Measurements from ENCODE around the gene PLCG2. TPM values are rescaled to one million over a fixed set of nuclear protein-coding genes. Genes with fewer than 3 reads are reported as not detected.

PLCG2 gene
- total RNA-seq, 2 experiments from 2014 or later: 196 to 485 TPM

GRCh38 chr16:81837312-81837751, 58.2 kb downstream of the PLCG2 start:
- H3K4me2 ChIP-seq (ENCODE audit: low read length): peak overlapping the region; percentile 72
- H3K79me2 ChIP-seq (ENCODE audit: insufficient read depth, low read depth, low read length): peaks cover 96% of the 10 kb centered on the region
- peaks cover 100% of the 10 kb centered on the region for H3K4me1 ChIP-seq (ENCODE audit: insufficient read depth, low read length, poor library complexity, severe bottlenecking)
- peaks cover 6% of the 10 kb centered on the region; the same call in 1 of the 2 replicates for H4K20me1 ChIP-seq (ENCODE audit: insufficient read depth, low read length)
- intact Hi-C loops (cut with micrococcal nuclease; ENCODE audit: unreplicated experiment): loop anchor here (2.0 kb wide), 2 partner anchors 17 to 27 kb away; no protein-coding TSS in a partner anchor
- H2AFZ ChIP-seq (ENCODE audit: low read length): no peak overlapping the region
- peak overlapping the region; percentile 97 for H3K27ac ChIP-seq (ENCODE audit: low read depth, low read length, poor library complexity, severe bottlenecking)
- peak overlapping the region; percentile 44 for H3K4me3 ChIP-seq (ENCODE audit: low read depth, low read length, poor library complexity, severe bottlenecking)
- no peaks in the 10 kb centered on the region for H3K9me3 ChIP-seq (ENCODE audit: low read length)
- POLR2A ChIA-PET: interaction anchor here (0.7 to 0.9 kb wide), 2 partner anchors 20 to 59 kb away, joined by 3 read pairs; no protein-coding TSS in a partner anchor
- TF ChIP-seq, protein P1, sequence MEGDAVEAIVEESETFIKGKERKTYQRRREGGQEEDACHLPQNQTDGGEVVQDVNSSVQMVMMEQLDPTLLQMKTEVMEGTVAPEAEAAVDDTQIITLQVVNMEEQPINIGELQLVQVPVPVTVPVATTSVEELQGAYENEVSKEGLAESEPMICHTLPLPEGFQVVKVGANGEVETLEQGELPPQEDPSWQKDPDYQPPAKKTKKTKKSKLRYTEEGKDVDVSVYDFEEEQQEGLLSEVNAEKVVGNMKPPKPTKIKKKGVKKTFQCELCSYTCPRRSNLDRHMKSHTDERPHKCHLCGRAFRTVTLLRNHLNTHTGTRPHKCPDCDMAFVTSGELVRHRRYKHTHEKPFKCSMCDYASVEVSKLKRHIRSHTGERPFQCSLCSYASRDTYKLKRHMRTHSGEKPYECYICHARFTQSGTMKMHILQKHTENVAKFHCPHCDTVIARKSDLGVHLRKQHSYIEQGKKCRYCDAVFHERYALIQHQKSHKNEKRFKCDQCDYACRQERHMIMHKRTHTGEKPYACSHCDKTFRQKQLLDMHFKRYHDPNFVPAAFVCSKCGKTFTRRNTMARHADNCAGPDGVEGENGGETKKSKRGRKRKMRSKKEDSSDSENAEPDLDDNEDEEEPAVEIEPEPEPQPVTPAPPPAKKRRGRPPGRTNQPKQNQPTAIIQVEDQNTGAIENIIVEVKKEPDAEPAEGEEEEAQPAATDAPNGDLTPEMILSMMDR (conservative IDR thresholded peaks at IDR 0.05; ENCODE audit: low read length): no peak
- TF ChIP-seq EZH2phosphoT487 (IDR thresholded peaks at IDR 0.05; ENCODE audit: borderline replicate concordance, low read depth, low read length): no peak
- peaks cover 84% of the 10 kb centered on the region for H3K36me3 ChIP-seq (ENCODE audit: insufficient read depth, low read length)
- CTCF ChIA-PET (ENCODE audit: unreplicated experiment): no interaction called here
- TSS peak; percentile 20 for BruUV-seq (replicated peaks)
- DNase-seq (ENCODE audit: low spot score): peak; percentile 63
- no peaks in the 10 kb centered on the region for H3K9me2 ChIP-seq (ENCODE audit: insufficient read depth, low read length)

DNA sequence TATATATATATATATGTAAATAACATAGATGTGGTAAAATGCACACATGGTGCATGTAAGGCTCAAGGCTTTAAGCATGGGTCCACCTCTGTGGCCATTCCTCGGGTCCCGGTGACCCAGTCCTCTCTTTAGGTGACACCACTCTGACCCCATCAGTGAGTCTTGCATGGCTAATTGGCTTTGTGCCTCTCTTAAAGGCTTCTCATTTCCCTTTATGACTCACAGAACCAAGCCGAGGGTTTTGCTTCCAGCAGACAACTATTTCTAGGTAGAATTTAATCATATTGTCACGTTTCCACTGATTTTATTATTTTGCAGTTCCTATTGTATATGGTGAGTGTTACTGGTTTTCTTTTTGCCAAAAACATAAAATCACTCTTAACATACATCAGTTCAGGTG, 59.7 kb downstream of the PLCG2 start:
- no peaks in the 10 kb centered on the region for H3K9me2 ChIP-seq (ENCODE audit: insufficient read depth, low read length)
- ChIA-PET POLR2A (no interaction called here), CTCF (ENCODE audit: unreplicated experiment) (no interaction called here)
- TF ChIP-seq, protein P1 (conservative IDR thresholded peaks at IDR 0.05; ENCODE audit: low read length): no peak
- DNase-seq (ENCODE audit: low spot score): peak; percentile 63
- peaks cover 83% of the 10 kb centered on the region for H3K36me3 ChIP-seq (ENCODE audit: insufficient read depth, low read length)
- no TSS peak for BruUV-seq (replicated peaks)
- H3K27ac ChIP-seq (ENCODE audit: low read depth, low read length, poor library complexity, severe bottlenecking): peak overlapping the region; percentile 51
- intact Hi-C loops (cut with micrococcal nuclease; ENCODE audit: unreplicated experiment): no loop called here
- no peak overlapping the region for H3K4me3 ChIP-seq (ENCODE audit: low read depth, low read length, poor library complexity, severe bottlenecking)
- no peak overlapping the region for H2AFZ ChIP-seq (ENCODE audit: low read length)
- H4K20me1 ChIP-seq (ENCODE audit: insufficient read depth, low read length): peaks cover 6% of the 10 kb centered on the region; the same call in 1 of the 2 replicates
- H3K9me3 ChIP-seq (ENCODE audit: low read length): no peaks in the 10 kb centered on the region
- H3K79me2 ChIP-seq (ENCODE audit: insufficient read depth, low read depth, low read length): peaks cover 95% of the 10 kb centered on the region
- peak overlapping the region; percentile 47 for H3K4me2 ChIP-seq (ENCODE audit: low read length)
- peaks cover 100% of the 10 kb centered on the region for H3K4me1 ChIP-seq (ENCODE audit: insufficient read depth, low read length, poor library complexity, severe bottlenecking)

GRCh38 chr16:81841722-81842121, 62.6 kb downstream of the PLCG2 start:
- Histone ChIP-seq H3K9me3 (ENCODE audit: low read length) (no peaks in the 10 kb centered on the region), H3K36me3 (ENCODE audit: insufficient read depth, low read length) (peaks cover 86% of the 10 kb centered on the region), H3K79me2 (ENCODE audit: insufficient read depth, low read depth, low read length) (peaks cover 97% of the 10 kb centered on the region), H3K4me1 (ENCODE audit: insufficient read depth, low read length, poor library complexity, severe bottlenecking) (peaks cover 76% of the 10 kb centered on the region), H3K4me2 (ENCODE audit: low read length) (peak overlapping the region; percentile 42), H2AFZ (ENCODE audit: low read length) (no peak overlapping the region), H3K4me3 (ENCODE audit: low read depth, low read length, poor library complexity, severe bottlenecking) (no peak overlapping the region), H3K27ac (ENCODE audit: low read depth, low read length, poor library complexity, severe bottlenecking) (peak overlapping the region; percentile 59), H4K20me1 (ENCODE audit: insufficient read depth, low read length) (peaks cover 10% of the 10 kb centered on the region), H3K9me2 (ENCODE audit: insufficient read depth, low read length) (no peaks in the 10 kb centered on the region)
- ChIA-PET POLR2A (interaction anchor here (0.6 to 2.2 kb wide), 10 partner anchors 10 to 411 kb away, joined by 3 to 15 read pairs (median 4); partner anchors contain the start of gene PLCG2), CTCF (ENCODE audit: unreplicated experiment) (interaction anchor here (0.8 to 1.4 kb wide), 3 partner anchors 13 to 60 kb away, joined by 3 read pairs; no protein-coding TSS in a partner anchor)
- TF ChIP-seq, protein P1 (conservative IDR thresholded peaks at IDR 0.05; ENCODE audit: low read length): no peak
- TF ChIP-seq EZH2phosphoT487 (IDR thresholded peaks at IDR 0.05; ENCODE audit: borderline replicate concordance, low read depth, low read length): no peak
- no TSS peak for BruUV-seq (replicated peaks)
- peak; percentile 65 for DNase-seq (ENCODE audit: low spot score)
- intact Hi-C loops (cut with micrococcal nuclease; ENCODE audit: unreplicated experiment): no loop called here

Measured in OCI-LY7 (cell line).